A673 (cell line): ENCODE data around the gene ADGRL1. TPM values are rescaled to one million over a fixed set of nuclear protein-coding genes. Genes with fewer than 3 reads are reported as not detected.

Source experiments
- BruUV-seq: library from RNA; stranded (reverse); fragments of 400-500 nt; replicated peaks from 2 replicates; lab custom pipeline; 2021; lab: Mats Ljungman, UMichigan
- CTCF ChIA-PET: fragments of 300-600 bp; sonication (Branson Sonifier 250); formaldehyde crosslinking; loops from one replicate; lab custom pipeline; 2022; ENCODE audit warnings: antibody characterized with exemption; lab: Charles Lee
- POLR2A ChIA-PET: fragments of 300-600 bp; sonication (Branson Sonifier 250); formaldehyde crosslinking; loops from one replicate; lab custom pipeline; 2022; ENCODE audit warnings: antibody characterized with exemption; ENCODE audit not compliant: low non-redundant PET; lab: Charles Lee
- DNase-seq: peaks from one replicate; pipeline ENCODE4 v3.0.0-alpha.2; 2015; ENCODE audit warnings: low spot score
- H3K27ac ChIP-seq: fragments of 200-600 bp; sonication (generic); 2 replicates; pipeline ENCODE4 v1.5.1; 2016; ENCODE audit warnings: mixed run types, low read depth, mild to moderate bottlenecking, mixed read lengths, antibody characterized with exemption, low read length; ENCODE audit not compliant: poor library complexity, severe bottlenecking
- H3K27me3 ChIP-seq: fragments of 200-600 bp; sonication (generic); replicated peaks from 2 replicates; pipeline ENCODE4 v1.6.1; 2017; ENCODE audit warnings: mixed run types, low read depth, mild to moderate bottlenecking, mixed read lengths, antibody characterized with exemption, low read length; ENCODE audit not compliant: insufficient read depth, poor library complexity
- H3K36me3 ChIP-seq: fragments of 200-600 bp; sonication (generic); 2 replicates; pipeline ENCODE4 v1.6.1; 2016; ENCODE audit warnings: mixed run types, mild to moderate bottlenecking, mixed read lengths, antibody characterized with exemption, low read length; ENCODE audit not compliant: insufficient read depth, poor library complexity, severe bottlenecking
- H3K4me1 ChIP-seq: fragments of 200-600 bp; sonication (generic); 2 replicates; pipeline ENCODE4 v1.6.1; 2017; ENCODE audit warnings: mixed run types, mild to moderate bottlenecking, mixed read lengths, antibody characterized with exemption, low read length; ENCODE audit not compliant: insufficient read depth, poor library complexity, severe bottlenecking
- H3K4me3 ChIP-seq: fragments of 200-600 bp; sonication (generic); 2 replicates; pipeline ENCODE4 v1.5.1; 2016; ENCODE audit warnings: low read depth, mixed run types, mild to moderate bottlenecking, mixed read lengths, low read length; ENCODE audit not compliant: poor library complexity, severe bottlenecking
- H3K9me3 ChIP-seq: fragments of 200-600 bp; sonication (generic); 2 replicates; pipeline ENCODE4 v1.6.1; 2016; ENCODE audit warnings: mixed run types, low read depth, mild to moderate bottlenecking, mixed read lengths, antibody characterized with exemption, low read length; ENCODE audit not compliant: poor library complexity, severe bottlenecking
- CTCF ChIP-seq: fragments of 300-800, 200-600 bp; sonication (generic); conservative IDR thresholded peaks from 2 replicates; pipeline ENCODE4 v1.5.1; 2017; ENCODE audit warnings: low read depth, mild to moderate bottlenecking, antibody characterized with exemption, low read length, moderate library complexity, mixed read lengths
- EZH2 ChIP-seq: fragments of 200-600 bp; sonication (generic); IDR thresholded peaks from 2 replicates; pipeline ENCODE4 v1.6.1; 2017; ENCODE audit warnings: borderline replicate concordance, low read depth, mild to moderate bottlenecking, mixed read lengths, antibody characterized with exemption, low read length; ENCODE audit not compliant: poor library complexity, severe bottlenecking
- intact Hi-C: fragments of 100-400 bp; cut with micrococcal nuclease; formaldehyde crosslinking; loops from one replicate; pipeline ENCODE4 v1.10.0; 2022; ENCODE audit not compliant: unreplicated experiment
- total RNA-seq: library from RNA; stranded (reverse); gene quantifications from 2 replicates; pipeline ENCODE4 v1.2.3, GENCODE V29; 2021

ADGRL1 gene
- total RNA-seq, 1 experiment from 2014 or later: 66.1 TPM

GRCh38 chr19:14102102-14102696 lies 103.8 kb downstream of the ADGRL1 start:
- ChIA-PET CTCF (interaction anchor here (0.6 kb wide), 2 partner anchors 14 to 58 kb away, joined by 3 to 9 read pairs; no protein-coding TSS in a partner anchor), POLR2A (no interaction called here)
- H3K27me3 ChIP-seq: no peaks in the 10 kb centered on the region
- H3K36me3 ChIP-seq: peaks cover 6% of the 10 kb centered on the region
- no TSS peak for BruUV-seq
- intact Hi-C loops: no loop called here
- TF ChIP-seq EZH2 (no peak), CTCF (no peak)
- no peak for DNase-seq
- H3K4me3 ChIP-seq: no peak overlapping the region
- H3K4me1 ChIP-seq: no peaks in the 10 kb centered on the region
- no peak overlapping the region for H3K27ac ChIP-seq
- H3K9me3 ChIP-seq: no peaks in the 10 kb centered on the region

- no peaks in the 10 kb centered on the region for H3K9me3 ChIP-seq
- H3K4me1 ChIP-seq: no peaks in the 10 kb centered on the region
- intact Hi-C loops: no loop called here
- no TSS peak for BruUV-seq
- POLR2A ChIA-PET: no interaction called here
- TF ChIP-seq CTCF: no peak
- TF ChIP-seq EZH2: no peak
- CTCF ChIA-PET: no interaction called here
- no peak for DNase-seq
- peaks cover 8% of the 10 kb centered on the region for H3K36me3 ChIP-seq
- H3K27ac ChIP-seq: no peak overlapping the region
- no peaks in the 10 kb centered on the region for H3K27me3 ChIP-seq
- H3K4me3 ChIP-seq: no peak overlapping the region
Measured at GRCh38 chr19:14101003-14101545, 104.9 kb downstream of the ADGRL1 start.

Other genes starting within 250 kb of the ADGRL1 start
- 19.5 and 23.1 TPM in 2 replicates for gene RFX1, start 199.8 kb downstream of the ADGRL1 start, total RNA-seq
- gene RLN3, start 178.0 kb downstream of the ADGRL1 start, total RNA-seq: not detected in 2 replicates
- gene IL27RA, start 174.4 kb downstream of the ADGRL1 start, total RNA-seq: 5.4 and 6.0 TPM in 2 replicates
- 18.5 and 21.8 TPM in 2 replicates for gene PALM3, start 144.1 kb downstream of the ADGRL1 start, total RNA-seq
- 0.26 and 0.61 TPM in 2 replicates for gene MISP3, start 133.4 kb downstream of the ADGRL1 start, total RNA-seq
- not detected in 2 replicates for gene C19orf67, start 120.4 kb downstream of the ADGRL1 start, total RNA-seq
- 52.9 and 56.0 TPM in 2 replicates for gene SAMD1, start 115.4 kb downstream of the ADGRL1 start, total RNA-seq
- gene PRKACA, start 88.4 kb downstream of the ADGRL1 start, total RNA-seq: 56.7 and 77.9 TPM in 2 replicates
- gene ASF1B, start 69.6 kb downstream of the ADGRL1 start, total RNA-seq: 50.0 and 54.6 TPM in 2 replicates
- 45.7 and 51.7 TPM in 2 replicates for gene ADGRE5, start 175.3 kb upstream of the ADGRL1 start, total RNA-seq
- 190 and 223 TPM in 2 replicates for gene DDX39A, start 213.2 kb upstream of the ADGRL1 start, total RNA-seq
- 91.4 and 127 TPM in 2 replicates for gene PKN1, start 227.1 kb upstream of the ADGRL1 start, total RNA-seq